Thyroid gland (tissue), 4 donors: ENCODE results near the gene SLC30A7. TPM values are rescaled to one million over a fixed set of nuclear protein-coding genes. Genes with fewer than 3 reads are reported as not detected.

ENCODE experiments used
- DNase-seq, 2 donors: peaks; one replicate each; pipeline ENCODE4 v3.0.0-alpha.2; 2019
- H3K27ac ChIP-seq, 3 donors: fragments of 200-600 bp; sonication (generic); 1 replicate in 2 of 3; 2 replicates in 1 of 3; pipeline ENCODE4 v1.5.1; 2016 to 2019; ENCODE audit warnings: mild to moderate bottlenecking in 1 of 3, moderate library complexity in 1 of 3
- H3K27me3 ChIP-seq: fragments of 200-600 bp; sonication (generic); one replicate; pipeline ENCODE4 v1.5.1; 2019
- H3K36me3 ChIP-seq, 2 donors: fragments of 200-600 bp; sonication (generic); one replicate each; pipeline ENCODE4 v1.5.1; 2016 to 2019
- H3K4me1 ChIP-seq, 2 donors: fragments of 200-600 bp; sonication (generic); one replicate each; pipeline ENCODE4 v1.5.1; 2017 to 2019
- H3K4me3 ChIP-seq, 3 donors: fragments of 200-600 bp; sonication (generic); replicated peaks in 1 of 3; 1 replicate in 2 of 3; 2 replicates in 1 of 3; pipeline ENCODE4 v1.5.1; 2016; ENCODE audit warnings: mild to moderate bottlenecking in 1 of 3
- H3K9me3 ChIP-seq: fragments of 200-600 bp; sonication (generic); one replicate; pipeline ENCODE4 v1.5.1; 2017
- POLR2A ChIP-seq, 2 donors: fragments of 450-650 bp; IDR thresholded peaks; one replicate each; pipeline ENCODE4 v1.6.1; 2017; ENCODE audit warnings: antibody characterized with exemption in 2 of 2, mild to moderate bottlenecking in 2 of 2, moderate library complexity in 1 of 2
- WGBS, 2 donors: methylation state at CpG; one replicate each; pipeline ENCODE4 v1.1.5; 2017; 5-methylcytosine and 5-hydroxymethylcytosine counted together
- intact Hi-C: fragments of 100-400 bp; cut with DNase I; formaldehyde crosslinking; loops from one replicate; pipeline ENCODE4 v1.15.1; 2023
- total RNA-seq, 4 donors: library from RNA; depleted of rRNA; stranded (reverse); fragments of >200 nt; gene quantifications; one replicate each; pipeline ENCODE4 v1.2.3, GENCODE V29; 2016
- TF ChIP-seq, protein P1 (sequence below), 6 experiments: fragments of 200-600 bp in 3 of 6; fragments of 450-650 bp in 3 of 6; sonication (generic) in 3 of 6; IDR thresholded peaks; one replicate each; pipeline ENCODE4 v1.5.1; 2016 to 2019; ENCODE audit warnings: antibody characterized with exemption in 6 of 6, mild to moderate bottlenecking in 2 of 6, inconsistent platforms in 1 of 6, moderate library complexity in 1 of 6

Gene SLC30A7
- total RNA-seq, 4 donors from 2014 or later, result 32.4 to 39.7 (median 36.1) TPM

DNA sequence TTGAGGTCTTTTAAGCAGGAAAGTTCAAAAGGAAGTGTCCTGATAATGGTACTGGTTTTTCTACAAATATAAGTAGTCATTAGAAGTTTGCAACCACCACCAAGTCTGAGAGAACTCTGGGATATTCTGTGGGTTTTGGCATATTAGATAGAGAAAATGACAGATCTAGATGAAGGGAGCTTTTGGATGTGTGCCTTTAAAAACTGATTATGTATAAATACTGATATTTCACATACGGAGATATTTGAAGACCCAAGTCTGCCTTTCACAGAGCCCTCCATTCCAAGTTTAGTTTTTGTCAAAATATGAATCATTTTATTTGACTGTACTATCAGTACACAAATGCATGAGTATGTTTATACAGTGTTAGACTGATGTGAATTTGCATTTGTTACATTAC is 81.0 kb downstream of the SLC30A7 start:
- Histone ChIP-seq H3K4me1 (peaks cover 4 to 12% of the 10 kb centered on the region in 2 donors), H3K27me3 (no peaks in the 10 kb centered on the region), H3K4me3 (no peak overlapping the region), H3K27ac (no peak overlapping the region), H3K9me3 (no peaks in the 10 kb centered on the region), H3K36me3 (peaks cover 0 to 4% of the 10 kb centered on the region in 2 donors)
- TF ChIP-seq POLR2A (IDR thresholded peaks at IDR 0.05), result no peak
- TF ChIP-seq, protein P1, sequence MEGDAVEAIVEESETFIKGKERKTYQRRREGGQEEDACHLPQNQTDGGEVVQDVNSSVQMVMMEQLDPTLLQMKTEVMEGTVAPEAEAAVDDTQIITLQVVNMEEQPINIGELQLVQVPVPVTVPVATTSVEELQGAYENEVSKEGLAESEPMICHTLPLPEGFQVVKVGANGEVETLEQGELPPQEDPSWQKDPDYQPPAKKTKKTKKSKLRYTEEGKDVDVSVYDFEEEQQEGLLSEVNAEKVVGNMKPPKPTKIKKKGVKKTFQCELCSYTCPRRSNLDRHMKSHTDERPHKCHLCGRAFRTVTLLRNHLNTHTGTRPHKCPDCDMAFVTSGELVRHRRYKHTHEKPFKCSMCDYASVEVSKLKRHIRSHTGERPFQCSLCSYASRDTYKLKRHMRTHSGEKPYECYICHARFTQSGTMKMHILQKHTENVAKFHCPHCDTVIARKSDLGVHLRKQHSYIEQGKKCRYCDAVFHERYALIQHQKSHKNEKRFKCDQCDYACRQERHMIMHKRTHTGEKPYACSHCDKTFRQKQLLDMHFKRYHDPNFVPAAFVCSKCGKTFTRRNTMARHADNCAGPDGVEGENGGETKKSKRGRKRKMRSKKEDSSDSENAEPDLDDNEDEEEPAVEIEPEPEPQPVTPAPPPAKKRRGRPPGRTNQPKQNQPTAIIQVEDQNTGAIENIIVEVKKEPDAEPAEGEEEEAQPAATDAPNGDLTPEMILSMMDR (IDR thresholded peaks at IDR 0.05), result no peak
- 77 to 85% methylated on average over 1 of the region's 1 CpG for WGBS, 2 donors
- intact Hi-C loops, result no loop called here
- no peak for DNase-seq

DNA sequence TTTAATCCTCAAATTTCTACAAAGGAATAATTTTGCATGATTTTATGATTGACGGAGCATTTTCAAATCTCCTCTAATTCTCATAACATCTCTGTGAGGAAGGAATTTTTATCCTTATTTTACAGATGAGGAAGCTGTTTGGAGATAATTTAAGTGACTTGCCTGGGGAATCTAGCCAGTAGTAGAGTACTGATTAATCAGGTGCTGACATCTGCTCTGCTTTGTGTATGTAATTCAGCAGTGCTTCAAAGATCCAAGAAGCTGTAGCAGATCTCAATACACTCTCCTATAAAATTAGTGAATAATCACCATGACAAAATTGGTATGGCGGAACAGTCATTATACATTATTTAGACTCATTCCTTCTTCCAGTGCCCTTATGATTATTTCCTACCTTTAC is 83.7 kb downstream of the SLC30A7 start:
- H3K4me1 ChIP-seq, result peaks cover 10 to 20% of the 10 kb centered on the region in 2 donors
- H3K9me3 ChIP-seq, result no peaks in the 10 kb centered on the region
- DNase-seq, result no peak
- TF ChIP-seq, protein P1 (IDR thresholded peaks at IDR 0.05), result no peak
- TF ChIP-seq POLR2A (IDR thresholded peaks at IDR 0.05), result no peak
- no peak overlapping the region for H3K4me3 ChIP-seq
- WGBS, 2 donors, result 96 to 97% methylated on average over 2 of the region's 2 CpGs
- intact Hi-C loops, result no loop called here
- H3K27ac ChIP-seq, result no peak overlapping the region
- H3K27me3 ChIP-seq, result no peaks in the 10 kb centered on the region
- peaks cover 0 to 4% of the 10 kb centered on the region in 2 donors for H3K36me3 ChIP-seq

DNA sequence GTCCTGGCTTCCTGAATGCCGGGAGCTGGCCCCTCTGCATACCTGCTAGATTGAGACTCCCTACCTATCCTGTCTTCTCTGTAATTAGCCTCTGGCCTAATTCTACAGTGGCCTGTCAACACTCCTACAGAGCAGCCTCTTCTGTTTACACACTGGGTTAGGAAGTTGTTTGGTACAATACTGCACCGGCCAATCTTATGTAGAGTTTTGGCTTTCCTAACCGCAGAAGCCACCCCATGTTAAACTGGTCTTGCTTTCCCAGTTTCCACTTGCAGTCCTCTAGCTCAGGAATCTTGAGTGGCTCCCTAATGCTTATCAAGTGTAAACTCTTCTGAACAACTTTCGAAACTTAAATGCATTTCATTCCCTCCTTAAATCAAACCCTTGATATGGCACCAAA is 86.9 kb downstream of the SLC30A7 start:
- no peaks in the 10 kb centered on the region for H3K36me3 ChIP-seq
- no peak for TF ChIP-seq POLR2A (IDR thresholded peaks at IDR 0.05)
- TF ChIP-seq, protein P1 (IDR thresholded peaks at IDR 0.05), result no peak
- H3K27ac ChIP-seq, result peak overlapping the region; percentile 43 to 75 (median 67)
- H3K4me1 ChIP-seq, result peaks cover 6 to 8% of the 10 kb centered on the region in 2 donors
- no peaks in the 10 kb centered on the region for H3K9me3 ChIP-seq
- no peaks in the 10 kb centered on the region for H3K27me3 ChIP-seq
- DNase-seq, result peak; percentile 21 to 25
- intact Hi-C loops, result no loop called here
- H3K4me3 ChIP-seq, result no peak overlapping the region
- WGBS, 2 donors, result 36 to 42% methylated on average over 4 of the region's 4 CpGs

DNA sequence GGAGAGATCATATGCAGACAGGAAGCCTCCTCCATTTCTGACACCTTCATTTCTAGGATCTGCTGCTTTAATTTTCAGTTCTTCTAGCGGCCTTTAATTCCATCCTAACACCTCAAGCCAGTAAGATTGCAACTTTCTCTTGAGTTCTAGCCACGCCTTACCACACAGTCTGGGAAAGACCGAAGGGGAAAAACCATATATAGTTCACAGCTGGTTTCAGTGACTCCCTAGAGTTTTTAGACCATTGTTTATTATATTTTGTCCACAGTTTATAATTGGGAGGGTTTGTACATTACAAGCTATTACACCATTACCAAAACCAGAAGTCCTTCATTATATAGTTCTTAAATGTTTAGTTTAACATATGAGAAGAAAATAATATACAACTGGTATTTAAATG is 92.2 kb downstream of the SLC30A7 start:
- peaks cover 6 to 8% of the 10 kb centered on the region in 2 donors for H3K4me1 ChIP-seq
- TF ChIP-seq POLR2A (IDR thresholded peaks at IDR 0.05), result no peak
- TF ChIP-seq, protein P1 (IDR thresholded peaks at IDR 0.05), result no peak
- no peaks in the 10 kb centered on the region for H3K9me3 ChIP-seq
- intact Hi-C loops, result no loop called here
- WGBS, 2 donors, result 92 to 94% methylated on average over 3 of the region's 3 CpGs
- H3K36me3 ChIP-seq, result no peaks in the 10 kb centered on the region
- no peaks in the 10 kb centered on the region for H3K27me3 ChIP-seq
- no peak overlapping the region for H3K4me3 ChIP-seq
- DNase-seq, result no peak
- no peak overlapping the region for H3K27ac ChIP-seq

DNA sequence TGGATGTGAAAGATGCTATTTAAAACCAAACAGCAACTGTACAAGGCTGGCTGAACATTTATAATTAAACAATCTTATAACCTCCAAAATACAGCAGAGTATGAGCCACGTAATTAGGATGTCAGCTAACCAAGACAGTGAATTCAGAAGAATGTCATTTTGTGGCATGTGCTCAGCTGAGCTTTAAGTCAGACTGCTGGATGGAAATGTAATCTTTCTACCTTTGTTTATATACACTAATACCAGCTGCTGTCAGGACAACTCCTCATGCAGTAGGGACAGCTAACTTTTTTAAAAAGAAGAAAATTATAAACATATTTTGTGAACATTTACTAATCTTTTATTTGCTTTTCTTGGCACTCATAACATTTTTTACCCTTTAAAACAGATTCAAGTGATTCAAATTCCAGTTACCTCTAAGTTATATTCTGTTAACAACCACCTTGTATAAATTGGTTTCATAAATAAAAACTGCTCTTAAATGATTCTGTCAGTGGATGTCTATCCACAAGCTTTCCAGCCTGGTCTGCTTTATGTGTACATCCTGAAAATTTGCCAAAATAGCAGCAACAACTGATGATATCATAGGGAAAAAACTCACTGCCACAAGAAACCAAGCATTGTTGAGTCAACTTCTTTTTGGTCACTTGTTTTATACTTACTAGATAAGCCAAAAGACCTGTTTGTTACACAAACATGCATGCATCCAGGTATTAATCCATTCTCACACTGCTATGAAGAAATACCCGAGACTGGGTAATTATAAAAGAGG is 93.6 kb downstream of the SLC30A7 start:
- WGBS, 2 donors, result 45% methylated on average over 2 of the region's 2 CpGs
- Histone ChIP-seq H3K36me3 (no peaks in the 10 kb centered on the region), H3K4me3 (no peak overlapping the region), H3K27ac (peak overlapping the region in 1 of 3 donors; percentile 0), H3K4me1 (peaks cover 0 to 6% of the 10 kb centered on the region in 2 donors), H3K27me3 (no peaks in the 10 kb centered on the region), H3K9me3 (no peaks in the 10 kb centered on the region)
- TF ChIP-seq, protein P1 (IDR thresholded peaks at IDR 0.05), result no peak
- TF ChIP-seq POLR2A (IDR thresholded peaks at IDR 0.05), result no peak
- intact Hi-C loops, result no loop called here
- no peak for DNase-seq
